ENCODE results near the gene UBL3.

DNA sequence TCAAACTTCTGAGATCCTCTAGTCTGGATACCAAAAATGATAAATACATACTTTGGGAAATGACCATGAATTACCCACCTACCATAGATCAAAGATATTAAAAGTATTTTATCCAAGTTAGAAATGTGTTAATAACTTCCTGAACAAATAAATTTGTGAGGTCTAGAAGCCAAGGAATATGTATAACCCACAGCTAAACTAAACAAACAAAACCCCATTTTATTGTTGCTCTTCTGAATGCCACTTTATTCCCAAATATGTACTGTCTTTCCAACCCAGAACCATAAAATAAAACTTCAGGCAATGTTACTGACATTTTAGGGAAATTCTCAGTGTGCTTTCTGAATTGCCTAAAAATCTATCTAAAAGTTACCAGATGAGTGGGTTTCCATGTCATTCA is 35.1 kb downstream of the UBL3 start:
- TF ChIP-seq, protein P1, sequence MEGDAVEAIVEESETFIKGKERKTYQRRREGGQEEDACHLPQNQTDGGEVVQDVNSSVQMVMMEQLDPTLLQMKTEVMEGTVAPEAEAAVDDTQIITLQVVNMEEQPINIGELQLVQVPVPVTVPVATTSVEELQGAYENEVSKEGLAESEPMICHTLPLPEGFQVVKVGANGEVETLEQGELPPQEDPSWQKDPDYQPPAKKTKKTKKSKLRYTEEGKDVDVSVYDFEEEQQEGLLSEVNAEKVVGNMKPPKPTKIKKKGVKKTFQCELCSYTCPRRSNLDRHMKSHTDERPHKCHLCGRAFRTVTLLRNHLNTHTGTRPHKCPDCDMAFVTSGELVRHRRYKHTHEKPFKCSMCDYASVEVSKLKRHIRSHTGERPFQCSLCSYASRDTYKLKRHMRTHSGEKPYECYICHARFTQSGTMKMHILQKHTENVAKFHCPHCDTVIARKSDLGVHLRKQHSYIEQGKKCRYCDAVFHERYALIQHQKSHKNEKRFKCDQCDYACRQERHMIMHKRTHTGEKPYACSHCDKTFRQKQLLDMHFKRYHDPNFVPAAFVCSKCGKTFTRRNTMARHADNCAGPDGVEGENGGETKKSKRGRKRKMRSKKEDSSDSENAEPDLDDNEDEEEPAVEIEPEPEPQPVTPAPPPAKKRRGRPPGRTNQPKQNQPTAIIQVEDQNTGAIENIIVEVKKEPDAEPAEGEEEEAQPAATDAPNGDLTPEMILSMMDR (IDR thresholded peaks at IDR 0.05), result no peak
- no peak for TF ChIP-seq EZH2phosphoT487 (IDR thresholded peaks at IDR 0.05)

All from neural progenitor cell (in vitro differentiated cells).